BE2C (cell line): Measurements from ENCODE around the gene NRG4.

Experiments used
- DNase-seq: peaks from one replicate; pipeline ENCODE4 v3.0.0-alpha.2; 2020
- H3K27me3 ChIP-seq: fragments of 250-450 bp; sonication (Bioruptor Pico); 2 replicates; pipeline ENCODE4 v1.5.1; 2020; ENCODE audit warnings: mild to moderate bottlenecking
- H3K36me3 ChIP-seq: fragments of 250-450 bp; sonication (Bioruptor Pico); 2 replicates; pipeline ENCODE4 v1.5.1; 2020; ENCODE audit warnings: mild to moderate bottlenecking
- H3K4me1 ChIP-seq: fragments of 250-450 bp; sonication (Bioruptor Pico); 2 replicates; pipeline ENCODE4 v1.5.1; 2020
- H3K4me3 ChIP-seq: 2 replicates; pipeline ENCODE4 v1.5.1; 2011; ENCODE audit warnings: low read depth, low read length
- H3K9me3 ChIP-seq: fragments of 250-450 bp; sonication (Bioruptor Pico); 2 replicates; pipeline ENCODE4 v1.5.1; 2020
- CTCF ChIP-seq: IDR thresholded peaks from 2 replicates; pipeline ENCODE4 v1.5.1; 2012; ENCODE audit warnings: mild to moderate bottlenecking, low read depth, low read length

The NRG4 gene

GRCh38 chr15:76003364-76003763 is 8.9 kb downstream of the NRG4 start:
- no peaks in the 10 kb centered on the region for H3K9me3 ChIP-seq
- no peaks in the 10 kb centered on the region for H3K36me3 ChIP-seq
- no peak overlapping the region for H3K4me3 ChIP-seq
- peaks cover 46% of the 10 kb centered on the region for H3K27me3 ChIP-seq
- no peaks in the 10 kb centered on the region for H3K4me1 ChIP-seq
- DNase-seq = no peak
- TF ChIP-seq CTCF = no peak

DNA sequence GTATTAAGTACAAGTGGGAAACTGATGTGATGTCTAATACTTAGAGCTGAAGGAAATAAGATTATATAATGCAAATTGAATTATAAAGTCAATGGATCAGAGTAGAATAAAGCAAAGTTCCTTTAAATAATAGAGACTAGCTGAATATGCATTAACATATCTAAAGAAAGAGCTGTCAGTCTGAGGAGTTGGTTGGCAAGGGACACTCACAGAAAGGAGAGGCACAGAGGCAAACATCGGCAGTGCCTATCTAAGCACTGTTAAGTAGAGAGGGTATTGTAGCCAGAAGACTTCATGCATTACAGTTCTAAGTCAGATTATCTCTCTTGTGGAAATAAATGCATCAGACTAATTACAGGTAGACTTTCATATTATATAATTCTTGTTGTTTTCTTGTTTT is 16.6 kb downstream of the NRG4 start:
- Histone ChIP-seq H3K4me1 (no peaks in the 10 kb centered on the region), H3K4me3 (no peak overlapping the region), H3K36me3 (no peaks in the 10 kb centered on the region), H3K9me3 (no peaks in the 10 kb centered on the region), H3K27me3 (peaks cover 9% of the 10 kb centered on the region)
- DNase-seq = no peak
- TF ChIP-seq CTCF = no peak

DNA sequence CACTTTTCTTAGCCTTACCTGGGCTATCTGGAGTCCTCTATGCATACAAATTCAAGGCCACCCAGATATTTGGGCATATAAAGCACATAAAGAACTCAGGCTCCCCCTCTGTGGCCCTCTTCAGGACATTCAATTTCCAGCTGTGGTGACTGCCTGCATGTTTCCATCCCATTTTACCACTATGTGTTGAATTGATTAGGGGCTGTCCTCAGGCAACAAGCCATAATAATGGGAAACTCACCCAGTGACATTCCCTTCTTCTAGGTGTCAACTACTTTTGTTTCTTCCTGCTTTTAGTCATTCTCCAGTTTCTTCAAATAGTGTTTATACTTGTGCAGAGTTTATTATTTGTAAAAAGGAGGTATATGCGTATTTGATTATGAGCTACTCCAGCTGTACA is 18.0 kb downstream of the NRG4 start:
- Histone ChIP-seq H3K4me1 (no peaks in the 10 kb centered on the region), H3K4me3 (no peak overlapping the region), H3K9me3 (no peaks in the 10 kb centered on the region), H3K27me3 (no peaks in the 10 kb centered on the region; the same call in 1 of the 2 replicates), H3K36me3 (no peaks in the 10 kb centered on the region)
- DNase-seq = no peak
- TF ChIP-seq CTCF = no peak

GRCh38 chr15:75992897-75993296 is 19.3 kb downstream of the NRG4 start:
- DNase-seq = no peak
- TF ChIP-seq CTCF = no peak
- Histone ChIP-seq H3K4me1 (no peaks in the 10 kb centered on the region), H3K36me3 (no peaks in the 10 kb centered on the region), H3K27me3 (no peaks in the 10 kb centered on the region; the same call in 1 of the 2 replicates), H3K9me3 (no peaks in the 10 kb centered on the region), H3K4me3 (no peak overlapping the region)

GRCh38 chr15:75989875-75990274 is 22.3 kb downstream of the NRG4 start:
- no peaks in the 10 kb centered on the region for H3K36me3 ChIP-seq
- no peak for TF ChIP-seq CTCF
- no peaks in the 10 kb centered on the region for H3K9me3 ChIP-seq
- H3K27me3 ChIP-seq = no peaks in the 10 kb centered on the region; the same call in 1 of the 2 replicates
- no peaks in the 10 kb centered on the region for H3K4me1 ChIP-seq
- no peak overlapping the region for H3K4me3 ChIP-seq
- DNase-seq = no peak

GRCh38 chr15:75989045-75989444 is 23.2 kb downstream of the NRG4 start:
- Histone ChIP-seq H3K4me1 (no peaks in the 10 kb centered on the region), H3K9me3 (no peaks in the 10 kb centered on the region), H3K4me3 (no peak overlapping the region), H3K36me3 (no peaks in the 10 kb centered on the region), H3K27me3 (no peaks in the 10 kb centered on the region; the same call in 1 of the 2 replicates)
- no peak for DNase-seq
- TF ChIP-seq CTCF = no peak
